DMS 273 (cell line): Measurements from ENCODE around the gene KIFC3.
"Not testable (repeated sequence)": the region's sequence is repeated elsewhere in the genome, so short reads cannot be mapped to it uniquely, and the experiment has no call there.

Experiments
- DNase-seq: peaks from one replicate; lab custom pipeline; 2025; ENCODE audit not compliant: unreplicated experiment; lab: John Stamatoyannopoulos, UW

The KIFC3 gene

GRCh38 chr16:57805176-57805575 lies 2.9 kb upstream of the KIFC3 start:
- DNase-seq: no peak

- no peak for DNase-seq
Observed at GRCh38 chr16:57804111-57804837, 2.0 kb upstream of the KIFC3 start.

GRCh38 chr16:57803134-57803990 lies 1.1 kb upstream of the KIFC3 start:
- DNase-seq: no peak

- peak; percentile 43 for DNase-seq
Observed at GRCh38 chr16:57801809-57802340, 416 bp downstream of the KIFC3 start.

GRCh38 chr16:57801098-57801808 lies 1.0 kb downstream of the KIFC3 start:
- DNase-seq: no peak

- no peak for DNase-seq
Observed at GRCh38 chr16:57800200-57801097, 1.8 kb downstream of the KIFC3 start.

- DNase-seq: peak; percentile 55
Observed at GRCh38 chr16:57799600-57800199, 2.6 kb downstream of the KIFC3 start.

GRCh38 chr16:57798953-57799599 lies 3.2 kb downstream of the KIFC3 start:
- no peak for DNase-seq

GRCh38 chr16:57798267-57798810 lies 4.0 kb downstream of the KIFC3 start:
- DNase-seq: no peak

- no peak for DNase-seq
Observed at GRCh38 chr16:57797526-57798266, 4.6 kb downstream of the KIFC3 start.

- no peak for DNase-seq
Observed at GRCh38 chr16:57797216-57797525, 5.1 kb downstream of the KIFC3 start.

- DNase-seq: not testable (repeated sequence)
Observed at GRCh38 chr16:57796014-57796413, 6.3 kb downstream of the KIFC3 start.

GRCh38 chr16:57795431-57795878 lies 6.8 kb downstream of the KIFC3 start:
- DNase-seq: peak; percentile 83

GRCh38 chr16:57794849-57795430 lies 7.4 kb downstream of the KIFC3 start:
- DNase-seq: no peak

- DNase-seq: no peak
Observed at GRCh38 chr16:57791893-57792461, 10.3 kb downstream of the KIFC3 start.

- DNase-seq: no peak
Observed at GRCh38 chr16:57791195-57791892, 10.9 kb downstream of the KIFC3 start.

GRCh38 chr16:57788951-57789350 lies 13.3 kb downstream of the KIFC3 start:
- DNase-seq: no peak
